Kasumi-1 (cell line): ENCODE results near the gene WBP1.
A peak's percentile ranks its signal among the peaks of the same experiment; 100 is the strongest.
"Not testable (repeated sequence)": the region's sequence is repeated elsewhere in the genome, so short reads cannot be mapped to it uniquely, and the experiment has no call there.

Experiments
- DNase-seq, 2 experiments: peaks; one replicate each; lab custom pipeline; 2025; lab: John Stamatoyannopoulos, UW

Gene WBP1

DNA sequence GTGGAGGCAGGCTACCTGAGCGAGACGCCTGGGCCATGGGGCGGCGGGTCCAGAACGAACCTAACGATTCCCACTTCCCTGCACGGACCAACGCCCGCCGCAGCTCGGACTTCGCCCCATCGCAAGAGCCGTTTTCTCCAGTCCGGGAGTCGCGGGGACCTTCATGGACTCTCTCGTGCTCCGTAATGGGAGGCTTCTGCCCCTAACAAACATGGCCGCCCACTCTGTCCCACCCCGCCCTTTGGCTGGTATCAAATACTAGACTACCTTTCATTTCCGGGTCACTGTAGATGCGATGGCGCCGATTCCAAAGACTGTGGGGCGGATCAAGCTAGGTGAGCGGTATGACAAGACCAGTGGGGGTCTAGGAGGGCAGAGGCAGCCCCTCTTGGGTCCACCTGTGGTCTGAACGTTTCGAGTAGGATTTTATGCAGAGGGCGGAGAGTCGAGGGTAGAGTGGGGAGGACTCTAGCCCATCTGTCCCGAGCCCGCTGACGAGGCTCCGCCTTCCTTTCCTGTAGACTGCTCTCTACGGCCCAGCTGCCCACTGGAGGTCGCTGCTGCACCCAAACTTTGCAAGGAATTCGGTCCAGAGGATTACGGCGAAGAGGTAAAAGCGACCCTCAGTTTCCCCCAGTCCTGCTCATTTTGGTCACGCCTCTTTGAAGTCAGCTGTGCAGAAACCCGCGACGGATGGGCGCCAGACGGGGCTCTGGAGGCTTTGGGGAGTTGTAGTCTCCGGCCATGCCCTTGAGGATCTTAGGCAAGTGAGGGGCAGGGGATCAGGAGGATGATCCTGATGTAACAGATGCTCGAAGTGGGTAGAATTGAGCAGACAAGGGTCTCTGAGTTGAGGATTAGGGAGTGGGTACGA, 24.8 kb downstream of the WBP1 start, which contains the start of the genes CCDC142 and TTC31:
Gene CCDC142, minus strand, starts transcription at position 198 of the 874 bp plus-strand sequence. Its CDS starts 161 bp downstream, at position 37.
Gene TTC31, plus strand, starts transcription at position 281 of the 874 bp plus-strand sequence. Its CDS starts 15 bp downstream, at position 296.
- DNase-seq = peak; percentile 95 to 96

DNA sequence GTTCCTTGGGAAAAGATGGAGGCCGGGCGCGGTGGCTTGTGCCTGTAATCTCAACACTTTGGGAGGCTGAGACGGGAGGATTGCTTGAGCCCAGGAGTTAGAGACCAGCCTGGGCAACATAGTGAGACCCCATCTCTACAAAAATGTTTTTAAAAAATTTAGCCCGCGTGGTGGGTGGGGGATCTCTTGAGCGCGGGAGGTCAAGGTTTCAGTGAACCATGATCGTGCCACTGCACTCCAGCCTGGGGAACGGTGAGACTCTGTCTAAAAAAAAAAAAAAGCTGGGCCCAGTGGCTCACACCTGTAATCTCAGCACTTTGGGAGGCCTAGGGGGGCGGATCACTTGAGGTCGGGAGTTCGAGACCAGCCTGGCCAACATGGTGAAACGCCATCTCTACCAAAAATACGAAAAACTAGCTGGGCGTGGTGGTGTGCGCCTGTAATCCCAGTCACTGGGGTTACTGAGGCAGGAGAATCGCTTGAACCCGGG, 25.5 kb downstream of the WBP1 start:
- DNase-seq = not testable (repeated sequence)

DNA sequence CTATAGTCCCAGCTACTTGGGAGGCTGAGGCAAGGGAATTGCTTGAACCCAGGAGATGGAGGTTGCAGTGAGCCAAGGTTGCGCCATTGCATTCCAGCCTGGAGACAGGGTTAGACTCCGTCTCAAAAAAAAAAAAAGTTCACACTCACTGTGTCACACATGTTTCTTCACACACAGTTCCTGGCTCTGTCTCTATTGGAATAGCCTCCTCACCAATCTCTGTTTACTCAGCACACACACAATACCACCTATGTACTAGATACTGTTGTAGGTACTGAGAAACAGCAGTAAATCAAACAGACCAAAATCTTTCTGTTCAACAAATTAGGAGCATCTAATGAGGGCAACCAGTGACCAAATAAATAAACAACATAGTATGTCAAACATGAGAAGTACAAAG, 27.9 kb downstream of the WBP1 start:
- no peak for DNase-seq

DNA sequence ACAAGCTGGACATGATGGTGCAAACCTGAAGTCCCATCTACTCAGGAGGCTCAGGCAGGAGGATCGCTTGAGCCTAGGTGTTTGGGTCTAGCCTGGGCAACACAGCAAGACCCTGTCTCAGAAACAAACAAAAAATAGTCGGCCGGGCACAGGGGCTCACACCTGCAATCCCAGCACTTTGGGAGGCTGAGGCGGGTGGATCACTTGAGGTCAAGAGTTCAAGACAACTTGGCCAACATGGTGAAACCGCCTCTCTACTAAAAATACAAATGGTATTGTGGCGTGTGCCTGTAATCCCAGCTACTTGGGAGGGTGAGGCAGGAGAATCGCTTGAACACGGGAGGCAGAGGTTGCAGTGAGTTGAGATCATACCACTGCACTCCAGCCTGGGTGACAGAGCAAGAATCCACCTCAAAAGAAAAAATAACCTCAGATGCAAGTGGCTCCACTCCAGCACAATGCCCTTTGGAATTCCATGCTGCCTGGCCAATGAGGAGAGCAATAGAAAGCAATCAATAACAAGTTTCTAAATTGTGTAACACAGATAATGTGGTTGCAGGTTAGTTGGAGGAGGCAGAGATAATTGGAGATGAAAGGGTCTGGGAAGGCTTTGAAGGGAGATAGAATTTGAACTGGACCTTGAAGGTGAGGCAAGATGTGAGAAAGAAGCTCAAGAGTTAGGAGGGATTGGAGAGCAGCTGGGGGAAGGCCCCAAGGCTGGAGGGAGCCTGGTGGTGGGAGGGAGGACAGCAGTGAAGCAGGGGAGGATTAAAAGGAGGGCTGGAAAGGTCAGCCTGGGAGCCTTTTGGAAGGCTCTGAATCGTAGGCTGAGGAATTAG, 30.6 kb downstream of the WBP1 start:
- no peak for DNase-seq

DNA sequence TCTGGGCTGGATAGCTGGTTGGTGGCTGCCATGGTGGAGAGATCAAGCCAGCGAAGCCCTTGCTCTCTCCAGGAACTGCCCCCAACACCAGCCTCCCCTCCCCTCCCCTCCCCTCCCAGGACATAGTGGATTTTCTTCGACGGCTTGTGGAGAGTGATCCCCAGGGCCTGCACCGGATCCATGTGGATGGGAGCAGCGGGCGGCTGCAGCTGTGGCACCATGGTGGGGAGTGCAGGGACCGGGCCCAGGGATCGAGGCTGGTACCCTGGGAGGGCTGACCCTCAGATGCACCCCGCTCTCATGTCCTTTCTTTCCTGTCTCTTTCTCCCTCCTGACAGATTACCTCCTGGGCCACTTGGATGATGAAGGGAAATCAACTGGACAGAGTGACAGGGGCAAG, 31.7 kb downstream of the WBP1 start:
- DNase-seq = no peak

- no peak for DNase-seq
Measured at GRCh38 chr2:74491648-74492544, 33.7 kb downstream of the WBP1 start.

DNA sequence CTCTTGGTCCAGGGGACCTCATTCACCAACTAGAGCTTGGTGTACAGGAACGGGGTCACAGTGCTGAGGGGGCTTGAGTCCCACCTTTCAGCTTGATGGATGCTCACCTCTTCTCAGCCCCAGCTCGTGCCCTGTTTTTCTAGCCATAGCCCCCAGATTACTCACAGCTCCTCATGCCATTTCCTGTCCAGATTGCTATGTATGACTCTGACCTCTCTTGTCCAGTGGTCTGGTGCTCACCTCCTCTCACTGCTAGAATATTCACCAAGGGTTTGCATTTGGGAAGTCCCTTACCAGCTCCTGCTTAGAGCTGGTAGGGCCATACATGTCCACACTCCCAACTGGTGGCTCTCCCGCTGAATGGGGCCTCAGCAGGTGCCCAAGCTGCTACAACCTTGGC, 35.3 kb downstream of the WBP1 start:
- no peak for DNase-seq

DNA sequence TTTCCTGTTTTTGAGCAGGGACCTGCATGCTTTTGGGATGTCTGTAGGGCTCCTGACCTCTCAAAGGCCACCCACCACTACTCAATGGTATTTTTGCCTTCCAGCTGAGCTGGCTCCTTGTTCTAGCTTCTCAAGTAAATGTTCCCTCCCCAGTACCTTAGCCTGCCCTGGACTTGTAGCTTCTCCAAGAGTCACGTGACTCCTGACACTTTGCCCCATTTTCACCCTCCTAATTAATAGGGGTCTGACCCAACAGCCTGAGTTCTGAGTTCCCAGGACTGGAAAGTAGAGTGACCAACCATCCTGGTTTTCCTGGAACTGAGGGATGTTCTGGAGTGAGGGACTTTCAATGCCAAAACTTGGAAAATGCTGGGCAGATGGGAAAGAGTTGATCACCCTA, 37.2 kb downstream of the WBP1 start:
- DNase-seq = no peak

DNA sequence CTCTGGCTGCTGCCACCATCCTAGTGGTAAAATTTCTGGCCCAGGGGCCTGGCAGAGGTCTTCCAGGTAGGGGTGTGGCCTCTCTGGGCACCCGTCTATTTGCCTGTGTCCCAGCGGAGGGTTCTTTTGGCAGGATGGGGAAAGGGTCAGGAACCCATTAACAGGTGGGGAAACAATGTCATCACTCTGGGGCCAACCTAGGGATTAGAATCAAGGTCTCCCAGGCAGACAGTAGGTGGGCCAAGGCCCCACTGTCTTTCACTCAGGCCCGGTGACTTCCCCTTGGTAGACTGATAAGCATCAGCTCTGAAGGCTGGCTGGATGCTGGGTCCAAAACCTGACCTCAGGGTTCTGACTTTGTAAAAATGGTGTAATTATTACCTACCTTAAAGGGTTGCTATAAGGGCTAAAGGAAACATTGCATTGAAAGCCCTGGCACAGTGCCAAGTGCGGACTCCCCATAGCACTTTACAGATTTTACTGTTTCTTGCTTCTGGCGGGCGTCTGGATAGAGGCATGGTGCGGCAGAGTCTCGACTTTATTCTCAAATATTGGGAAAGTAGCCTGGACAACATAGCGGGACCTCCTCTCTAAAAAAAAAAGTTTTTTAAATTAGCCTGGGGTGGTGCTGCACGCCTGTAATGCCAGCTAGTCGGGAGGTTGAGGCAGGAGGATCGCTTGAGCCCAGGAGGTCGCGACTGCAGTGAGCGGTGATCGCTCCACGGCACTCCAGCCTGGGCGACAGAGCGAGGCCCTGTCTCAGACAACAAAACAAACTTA, 38.9 kb downstream of the WBP1 start:
- DNase-seq = no peak

DNA sequence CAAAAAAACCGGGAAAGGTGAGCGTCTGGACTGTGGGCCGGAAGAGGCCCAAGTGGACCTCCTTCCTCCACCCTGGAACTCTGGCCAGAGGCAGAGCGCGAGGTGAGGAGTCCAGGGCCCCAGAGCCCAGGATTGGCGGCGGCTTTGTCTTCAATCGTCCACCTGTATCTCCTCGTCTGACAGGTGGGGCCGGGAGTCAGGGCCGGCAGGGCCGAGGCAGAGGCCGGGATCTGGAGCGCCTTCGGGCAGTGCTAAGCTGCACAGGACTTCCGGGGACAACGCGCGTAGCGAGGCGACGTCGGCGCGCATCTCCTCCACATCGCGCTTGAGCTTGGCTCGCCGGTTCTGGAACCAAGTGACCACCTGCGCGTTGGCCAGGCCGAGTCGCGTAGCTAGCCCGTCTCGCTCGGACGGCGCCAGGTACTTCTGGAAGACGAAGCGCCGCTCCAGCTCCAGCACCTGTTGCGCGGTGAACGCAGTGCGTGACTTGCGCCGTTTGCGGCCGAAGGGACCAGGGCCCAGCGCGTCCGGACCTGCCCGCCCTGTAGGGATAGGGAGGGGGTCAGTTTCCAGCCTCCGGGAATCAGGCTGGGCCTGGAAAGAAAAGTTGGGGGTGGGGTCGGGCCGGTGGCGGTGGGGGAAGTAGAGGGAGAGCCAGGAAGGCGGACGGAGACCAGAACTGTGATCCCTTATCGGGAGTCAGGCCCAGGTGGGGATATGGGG, 39.7 kb downstream of the WBP1 start:
- no peak for DNase-seq

- DNase-seq = peak; percentile 57 to 65
Measured at GRCh38 chr2:74498500-74499266, 40.4 kb downstream of the WBP1 start.

GRCh38 chr2:74499267-74499939, 41.2 kb downstream of the WBP1 start, which contains the start of gene LBX2:
Gene LBX2 (minus strand): TSS chr2:74499603. CDS start chr2:74499537, 66 bp downstream.
- DNase-seq = peak; percentile 65 to 66

- DNase-seq = no peak
Measured at GRCh38 chr2:74499940-74500577, 41.8 kb downstream of the WBP1 start.

DNA sequence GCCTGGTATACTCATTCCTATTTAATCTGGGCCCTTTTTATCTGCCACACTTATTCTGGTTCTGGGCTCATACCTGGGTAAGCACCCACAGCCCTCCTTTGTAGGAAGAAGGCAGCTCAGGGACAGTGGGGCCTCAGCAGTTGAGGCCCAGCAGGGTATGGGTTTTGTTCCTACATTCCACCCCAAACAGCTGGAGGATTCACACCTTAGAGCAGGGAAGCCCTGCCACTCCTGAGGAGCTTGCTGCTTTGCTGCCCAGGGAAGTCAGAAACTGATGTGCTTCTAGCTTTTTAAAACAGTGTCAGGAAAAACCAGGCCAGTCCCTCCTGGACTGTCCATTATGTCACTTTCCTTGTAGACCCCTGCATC, 42.3 kb downstream of the WBP1 start:
- DNase-seq = no peak

GRCh38 chr2:74501335-74502071, 43.3 kb downstream of the WBP1 start:
- DNase-seq = no peak

- DNase-seq = peak in 1 of 2 experiments; percentile 25
Measured at GRCh38 chr2:74502147-74502719, 44.0 kb downstream of the WBP1 start.
